HFFc6 (cell line): ENCODE results near the gene BAZ2B. TPM values are rescaled to one million over a fixed set of nuclear protein-coding genes. Genes with fewer than 3 reads are reported as not detected.

Source experiments
- DNase-seq: peaks from one replicate; pipeline ENCODE4 v3.0.0-alpha.2; 2018
- H3K27ac Mint-ChIP-seq: 2 replicates; pipeline ENCODE4 v1.8.0; 2020; ENCODE audit warnings: mild to moderate bottlenecking, mixed read lengths
- H3K27me3 Mint-ChIP-seq: 2 replicates; pipeline ENCODE4 v1.8.0; 2021; ENCODE audit warnings: mild to moderate bottlenecking, moderate library complexity, mixed read lengths; ENCODE audit not compliant: insufficient read depth
- H3K36me3 Mint-ChIP-seq: 2 replicates; pipeline ENCODE4 v1.8.0; 2021; ENCODE audit warnings: low read depth, mixed read lengths
- H3K4me1 Mint-ChIP-seq: 2 replicates; pipeline ENCODE4 v1.8.0; 2020; ENCODE audit warnings: low read depth, mixed read lengths
- H3K4me3 Mint-ChIP-seq: 2 replicates; pipeline ENCODE4 v1.8.0; 2020; ENCODE audit warnings: mild to moderate bottlenecking, moderate library complexity, mixed read lengths
- H3K9me3 Mint-ChIP-seq: 2 replicates; pipeline ENCODE4 v1.8.0; 2020; ENCODE audit warnings: mild to moderate bottlenecking, mixed read lengths
- total RNA-seq, 6 experiments: library from RNA; stranded (reverse); fragmentation: NEBNext Ultra II Directional; extraction: Animal tissue kit (Norgen Biotek cat#: 25700); gene quantifications; 2 replicates in 1 of 6; 3 replicates in 5 of 6; pipeline ENCODE4 v1.2.3, GENCODE V29; 2021
- TF ChIP-seq, protein P1 (sequence below): fragments of 200-600 bp; sonication (generic); IDR thresholded peaks from 2 replicates; pipeline ENCODE4 v1.5.0; 2021; ENCODE audit warnings: antibody characterized with exemption, mild to moderate bottlenecking

The BAZ2B gene
- total RNA-seq, 6 experiments from 2014 or later, result 18.6 to 23.7 (median 19.2) TPM

DNA sequence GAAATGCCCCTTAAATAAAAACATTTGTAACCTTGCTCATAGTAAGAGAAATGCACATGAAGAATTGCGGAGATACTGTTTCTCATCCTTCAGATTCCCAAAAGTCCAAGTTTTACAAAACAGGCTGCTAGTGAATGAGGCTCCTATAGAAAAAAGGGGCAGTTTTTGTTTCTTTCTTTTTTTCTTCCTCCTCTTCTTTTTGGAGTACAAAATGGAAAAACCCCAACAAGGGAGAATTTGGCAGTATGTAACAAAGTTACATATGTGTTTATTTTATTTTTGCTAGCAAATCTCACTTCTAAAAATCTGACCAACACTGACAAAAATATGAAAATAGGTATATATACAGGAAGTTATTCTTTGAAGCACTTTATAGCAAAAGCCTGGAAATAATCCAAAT lies 7.1 kb upstream of the BAZ2B start:
- Mint-ChIP-seq H3K27me3 (peaks cover 2% of the 10 kb centered on the region), H3K4me3 (no peak overlapping the region), H3K9me3 (no peaks in the 10 kb centered on the region), H3K36me3 (no peaks in the 10 kb centered on the region; the same call in 1 of the 2 replicates), H3K4me1 (no peaks in the 10 kb centered on the region), H3K27ac (no peak overlapping the region)
- DNase-seq, result no peak
- TF ChIP-seq, protein P1, sequence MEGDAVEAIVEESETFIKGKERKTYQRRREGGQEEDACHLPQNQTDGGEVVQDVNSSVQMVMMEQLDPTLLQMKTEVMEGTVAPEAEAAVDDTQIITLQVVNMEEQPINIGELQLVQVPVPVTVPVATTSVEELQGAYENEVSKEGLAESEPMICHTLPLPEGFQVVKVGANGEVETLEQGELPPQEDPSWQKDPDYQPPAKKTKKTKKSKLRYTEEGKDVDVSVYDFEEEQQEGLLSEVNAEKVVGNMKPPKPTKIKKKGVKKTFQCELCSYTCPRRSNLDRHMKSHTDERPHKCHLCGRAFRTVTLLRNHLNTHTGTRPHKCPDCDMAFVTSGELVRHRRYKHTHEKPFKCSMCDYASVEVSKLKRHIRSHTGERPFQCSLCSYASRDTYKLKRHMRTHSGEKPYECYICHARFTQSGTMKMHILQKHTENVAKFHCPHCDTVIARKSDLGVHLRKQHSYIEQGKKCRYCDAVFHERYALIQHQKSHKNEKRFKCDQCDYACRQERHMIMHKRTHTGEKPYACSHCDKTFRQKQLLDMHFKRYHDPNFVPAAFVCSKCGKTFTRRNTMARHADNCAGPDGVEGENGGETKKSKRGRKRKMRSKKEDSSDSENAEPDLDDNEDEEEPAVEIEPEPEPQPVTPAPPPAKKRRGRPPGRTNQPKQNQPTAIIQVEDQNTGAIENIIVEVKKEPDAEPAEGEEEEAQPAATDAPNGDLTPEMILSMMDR, result no peak

DNA sequence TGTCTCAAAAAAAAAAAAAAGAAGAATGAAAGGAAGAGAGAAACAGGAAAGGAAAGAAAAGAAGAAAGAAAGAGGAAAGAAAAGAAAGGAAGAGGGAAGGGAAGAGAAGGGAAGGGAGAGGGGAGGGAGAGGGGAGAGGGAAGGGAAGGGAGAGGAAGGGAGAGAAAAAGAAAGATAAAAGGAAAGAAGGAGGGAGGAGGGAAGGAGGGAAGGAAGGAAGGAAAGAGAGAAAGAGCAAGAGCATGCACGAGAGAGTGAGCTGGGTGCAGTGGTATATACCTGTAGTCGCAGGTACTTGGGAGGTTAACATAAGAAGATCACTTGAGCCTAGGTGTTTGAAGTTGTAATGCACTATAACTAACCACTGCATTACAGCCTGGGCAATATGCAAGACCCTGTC lies 6.6 kb upstream of the BAZ2B start:
- TF ChIP-seq, protein P1, result no peak
- Mint-ChIP-seq H3K27me3 (peaks cover 2% of the 10 kb centered on the region), H3K9me3 (no peaks in the 10 kb centered on the region), H3K36me3 (no peaks in the 10 kb centered on the region; the same call in 1 of the 2 replicates), H3K4me3 (no peak overlapping the region), H3K27ac (no peak overlapping the region), H3K4me1 (peaks cover 3% of the 10 kb centered on the region)
- no peak for DNase-seq

DNA sequence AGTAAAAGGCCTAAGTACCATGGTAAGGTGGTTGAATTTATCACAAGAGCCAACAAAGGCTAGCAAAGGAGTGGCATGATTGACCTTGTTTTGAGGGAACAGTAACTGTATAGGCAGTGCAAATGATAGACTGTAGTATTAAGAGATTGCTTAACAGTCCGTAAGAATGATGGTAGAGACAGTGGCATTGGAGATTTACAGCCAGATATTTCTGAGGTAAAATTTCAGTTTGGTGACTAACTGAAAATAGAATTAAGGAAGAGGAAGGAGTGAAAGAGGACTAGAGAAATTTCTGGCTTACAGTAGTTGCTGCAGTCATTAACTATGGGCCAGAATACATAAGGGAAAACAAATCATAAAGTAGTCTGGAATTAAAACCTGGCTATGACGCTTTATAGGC lies 4.4 kb upstream of the BAZ2B start:
- no peak for DNase-seq
- Mint-ChIP-seq H3K27ac (no peak overlapping the region), H3K27me3 (no peaks in the 10 kb centered on the region; the same call in none of the 2 replicates), H3K4me1 (peaks cover 18% of the 10 kb centered on the region), H3K4me3 (no peak overlapping the region), H3K9me3 (no peaks in the 10 kb centered on the region), H3K36me3 (no peaks in the 10 kb centered on the region)
- TF ChIP-seq, protein P1, result no peak

DNA sequence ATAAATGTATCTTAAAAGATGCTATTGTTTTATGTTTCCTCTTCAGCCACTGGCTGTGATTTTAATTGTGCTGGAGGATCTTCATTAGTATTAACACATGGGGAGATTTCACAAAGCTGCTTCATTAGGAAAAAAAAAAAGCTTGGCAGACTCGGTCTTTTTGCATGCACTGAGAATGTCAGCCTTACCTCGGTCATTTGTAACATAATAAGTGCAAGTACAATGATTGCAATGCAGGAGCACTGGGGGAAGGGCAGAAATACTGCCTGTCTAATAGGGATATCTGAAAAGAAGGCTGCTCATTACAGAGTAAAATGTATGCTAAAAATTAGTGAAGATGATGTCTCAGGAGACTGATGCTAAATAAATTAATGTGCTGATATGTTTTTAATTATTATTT lies 1.3 kb upstream of the BAZ2B start:
- TF ChIP-seq, protein P1, result no peak
- H3K27me3 Mint-ChIP-seq, result no peaks in the 10 kb centered on the region; the same call in 1 of the 2 replicates
- 0 out of 2 replicates have a peak overlapping the region, but pooled peaks have one; percentile 21 for H3K4me3 Mint-ChIP-seq
- H3K36me3 Mint-ChIP-seq, result no peaks in the 10 kb centered on the region
- peaks cover 32% of the 10 kb centered on the region for H3K4me1 Mint-ChIP-seq
- no peaks in the 10 kb centered on the region for H3K9me3 Mint-ChIP-seq
- no peak overlapping the region for H3K27ac Mint-ChIP-seq
- no peak for DNase-seq

DNA sequence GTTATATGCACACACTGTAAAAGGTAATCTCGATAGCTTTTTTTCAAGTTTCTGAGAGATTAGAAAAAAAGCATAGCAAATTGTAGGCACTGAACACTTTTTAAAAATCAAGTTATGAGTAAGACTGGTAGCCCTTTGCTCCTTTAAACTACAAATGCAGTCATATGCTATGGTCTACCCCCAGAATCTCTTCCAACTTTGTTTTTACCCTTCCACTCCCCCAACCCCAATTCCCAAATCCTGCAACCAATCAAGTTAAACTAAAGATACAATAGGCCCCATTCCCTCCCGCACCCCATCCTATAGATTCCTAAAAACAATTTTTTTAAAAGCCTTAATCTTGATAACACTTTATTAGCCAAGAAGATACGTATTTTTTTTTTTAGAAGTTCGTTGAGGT lies 752 bp upstream of the BAZ2B start:
- H3K27me3 Mint-ChIP-seq, result no peaks in the 10 kb centered on the region
- H3K27ac Mint-ChIP-seq, result peak overlapping the region; percentile 96
- peaks cover 38% of the 10 kb centered on the region for H3K4me1 Mint-ChIP-seq
- TF ChIP-seq, protein P1, result no peak
- no peaks in the 10 kb centered on the region for H3K36me3 Mint-ChIP-seq
- DNase-seq, result no peak
- H3K4me3 Mint-ChIP-seq, result peak overlapping the region; percentile 89
- H3K9me3 Mint-ChIP-seq, result no peaks in the 10 kb centered on the region
